PC-3 (cell line): Measurements from ENCODE around the gene OR4D1.

ENCODE experiments used
- EZH2 ChIP-seq: fragments of 300-600 bp; sonication (generic); IDR thresholded peaks from one replicate; pipeline ENCODE4 v1.6.1; 2017; ENCODE audit warnings: antibody characterized with exemption, mild to moderate bottlenecking, low read length; ENCODE audit not compliant: unreplicated experiment
- EZH2phosphoT487 ChIP-seq: fragments of 300-600 bp; sonication (generic); IDR thresholded peaks from 2 replicates; pipeline ENCODE4 v1.6.1; 2018; ENCODE audit warnings: mild to moderate bottlenecking, antibody characterized with exemption, low read length, borderline replicate concordance
- TF ChIP-seq, protein P1 (sequence below): fragments of 300-600 bp; sonication (generic); conservative IDR thresholded peaks from 2 replicates; pipeline ENCODE4 v1.5.1; 2017; ENCODE audit warnings: antibody characterized with exemption, low read depth, mild to moderate bottlenecking, low read length

DNA sequence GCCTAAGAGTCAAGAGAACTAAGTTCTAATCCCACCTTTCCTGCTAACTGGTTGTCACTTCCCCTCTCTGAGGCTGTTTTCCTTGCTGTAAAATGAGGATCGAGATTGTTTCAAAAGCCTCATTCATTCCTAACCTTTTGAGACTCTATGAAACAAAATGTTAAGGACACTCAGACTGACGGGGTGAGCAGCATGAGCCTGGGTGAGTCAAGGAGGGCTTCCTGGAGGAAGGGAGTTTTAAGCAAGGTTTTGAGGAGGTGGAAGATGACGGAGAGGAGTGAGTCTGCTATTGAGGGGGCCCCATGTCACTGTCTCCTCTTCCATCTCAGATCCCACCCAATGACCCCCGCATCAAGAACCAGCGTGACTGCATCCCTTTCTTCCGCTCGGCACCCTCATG lies 48.4 kb downstream of the OR4D1 start:
- TF ChIP-seq, protein P1, sequence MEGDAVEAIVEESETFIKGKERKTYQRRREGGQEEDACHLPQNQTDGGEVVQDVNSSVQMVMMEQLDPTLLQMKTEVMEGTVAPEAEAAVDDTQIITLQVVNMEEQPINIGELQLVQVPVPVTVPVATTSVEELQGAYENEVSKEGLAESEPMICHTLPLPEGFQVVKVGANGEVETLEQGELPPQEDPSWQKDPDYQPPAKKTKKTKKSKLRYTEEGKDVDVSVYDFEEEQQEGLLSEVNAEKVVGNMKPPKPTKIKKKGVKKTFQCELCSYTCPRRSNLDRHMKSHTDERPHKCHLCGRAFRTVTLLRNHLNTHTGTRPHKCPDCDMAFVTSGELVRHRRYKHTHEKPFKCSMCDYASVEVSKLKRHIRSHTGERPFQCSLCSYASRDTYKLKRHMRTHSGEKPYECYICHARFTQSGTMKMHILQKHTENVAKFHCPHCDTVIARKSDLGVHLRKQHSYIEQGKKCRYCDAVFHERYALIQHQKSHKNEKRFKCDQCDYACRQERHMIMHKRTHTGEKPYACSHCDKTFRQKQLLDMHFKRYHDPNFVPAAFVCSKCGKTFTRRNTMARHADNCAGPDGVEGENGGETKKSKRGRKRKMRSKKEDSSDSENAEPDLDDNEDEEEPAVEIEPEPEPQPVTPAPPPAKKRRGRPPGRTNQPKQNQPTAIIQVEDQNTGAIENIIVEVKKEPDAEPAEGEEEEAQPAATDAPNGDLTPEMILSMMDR: no peak
- TF ChIP-seq EZH2 (no peak), EZH2phosphoT487 (no peak)
